Liver (tissue), 9 donors: ENCODE results near the gene SLC38A3. TPM values are rescaled to one million over a fixed set of nuclear protein-coding genes. Genes with fewer than 3 reads are reported as not detected.
A peak's percentile ranks its signal among the peaks of the same experiment; 100 is the strongest.

Experiments
- DNase-seq: peaks from one replicate; pipeline ENCODE4 v3.0.0-alpha.2; 2017; ENCODE audit warnings: low spot score
- H3K27ac ChIP-seq, 2 donors: one replicate each; pipeline ENCODE4 v1.7.0; 2013; ENCODE audit warnings: inconsistent platforms in 2 of 2, low read length in 2 of 2, control low read depth in 1 of 2, low read depth in 1 of 2, mild to moderate bottlenecking in 1 of 2
- H3K27me3 ChIP-seq, 4 donors: one replicate each; pipeline versions ENCODE4 v1.6.1 to v1.7.0; 2013; ENCODE audit warnings: low read length in 3 of 4, inconsistent platforms in 1 of 4, mild to moderate bottlenecking in 1 of 4, moderate library complexity in 1 of 4; ENCODE audit not compliant: control insufficient read depth in 4 of 4, insufficient read depth in 4 of 4
- H3K36me3 ChIP-seq, 4 donors: one replicate each; pipeline versions ENCODE4 v1.6.1 to v1.7.0; 2013; ENCODE audit warnings: low read length in 3 of 4, mild to moderate bottlenecking in 3 of 4, low read depth in 1 of 4, moderate library complexity in 1 of 4; ENCODE audit not compliant: control insufficient read depth in 4 of 4, insufficient read depth in 3 of 4
- H3K4me1 ChIP-seq, 4 donors: one replicate each; pipeline versions ENCODE4 v1.6.1 to v1.7.0; 2013; ENCODE audit warnings: low read length in 3 of 4, mild to moderate bottlenecking in 3 of 4, moderate library complexity in 1 of 4; ENCODE audit not compliant: control insufficient read depth in 4 of 4, insufficient read depth in 4 of 4
- H3K4me3 ChIP-seq, 3 donors: one replicate each; pipeline versions ENCODE4 v1.6.1 to v1.7.0; 2013; ENCODE audit warnings: low read length in 3 of 3, control low read depth in 1 of 3, low read depth in 1 of 3, mild to moderate bottlenecking in 1 of 3
- H3K9ac ChIP-seq, 2 donors: one replicate each; pipeline ENCODE4 v1.7.0; 2013; ENCODE audit warnings: low read length in 2 of 2, mild to moderate bottlenecking in 2 of 2, moderate library complexity in 2 of 2, control low read depth in 1 of 2, low read depth in 1 of 2
- H3K9me3 ChIP-seq, 4 donors: one replicate each; pipeline versions ENCODE4 v1.6.1 to v1.7.0; 2013; ENCODE audit warnings: low read length in 3 of 4; ENCODE audit not compliant: control insufficient read depth in 4 of 4
- EGR1 ChIP-seq, 2 donors: IDR thresholded peaks; 2 replicates each; pipeline ENCODE4 v1.6.1; 2016 to 2018; ENCODE audit warnings: antibody characterized with exemption in 2 of 2, low read depth in 2 of 2
- FOXA1 ChIP-seq: IDR thresholded peaks from 2 replicates; pipeline ENCODE4 v1.6.1; 2016; ENCODE audit warnings: antibody characterized with exemption
- FOXA2 ChIP-seq: IDR thresholded peaks from 2 replicates; pipeline ENCODE4 v1.6.1; 2016; ENCODE audit warnings: antibody characterized with exemption
- HNF4A ChIP-seq, 2 donors: conservative IDR thresholded peaks; 2 replicates each; pipeline ENCODE4 v1.6.1; 2016; ENCODE audit warnings: antibody characterized with exemption in 2 of 2, mild to moderate bottlenecking in 2 of 2
- HNF4G ChIP-seq: IDR thresholded peaks from 2 replicates; pipeline ENCODE4 v1.6.1; 2016; ENCODE audit warnings: antibody characterized with exemption
- JUND ChIP-seq, 2 donors: IDR thresholded peaks; 2 replicates each; pipeline ENCODE4 v1.6.1; 2016; ENCODE audit warnings: antibody characterized with exemption in 2 of 2
- NR2F2 ChIP-seq: IDR thresholded peaks from 2 replicates; pipeline ENCODE4 v1.6.1; 2016; ENCODE audit warnings: antibody characterized with exemption
- RAD21 ChIP-seq, 2 donors: IDR thresholded peaks; 2 replicates each; pipeline ENCODE4 v1.6.1; 2016; ENCODE audit warnings: antibody characterized with exemption in 2 of 2, mild to moderate bottlenecking in 2 of 2
- RXRA ChIP-seq, 2 donors: IDR thresholded peaks; 2 replicates each; pipeline ENCODE4 v1.6.1; 2017 to 2018; ENCODE audit warnings: antibody characterized with exemption in 2 of 2, mild to moderate bottlenecking in 1 of 2
- SP1 ChIP-seq: IDR thresholded peaks from 2 replicates; pipeline ENCODE4 v1.6.1; 2018; ENCODE audit warnings: antibody characterized with exemption, mild to moderate bottlenecking
- TAF1 ChIP-seq: conservative IDR thresholded peaks from 2 replicates; pipeline ENCODE4 v1.6.1; 2016; ENCODE audit warnings: antibody characterized with exemption, mild to moderate bottlenecking
- YY1 ChIP-seq: IDR thresholded peaks from 2 replicates; pipeline ENCODE4 v1.6.1; 2016; ENCODE audit warnings: antibody characterized with exemption, mild to moderate bottlenecking
- WGBS: extraction: QIAGEN DNeasy Blood & Tissue Kit; methylation state at CpG from one replicate; pipeline ENCODE4 v1.1.7; 2013; 5-methylcytosine and 5-hydroxymethylcytosine counted together
- polyA plus RNA-seq, 2 donors: library from polyadenylated mRNA; stranded (reverse) in 1 of 2; unstranded in 1 of 2; fragments of 200-250 nt in 1 of 2; fragments of >200 nt in 1 of 2; fragmentation: Nextera tagmentation in 1 of 2; extraction: Ambion mirVana in 1 of 2; gene quantifications; one replicate each; pipeline versions ENCODE4 v1.2.1 to v1.2.3, GENCODE V29; 2013 to 2015
- total RNA-seq, 2 donors: library from RNA; depleted of rRNA; stranded (reverse); fragments of >200 nt; gene quantifications; one replicate each; pipeline ENCODE4 v1.2.3, GENCODE V29; 2014
- TF ChIP-seq, protein P1 (sequence below): IDR thresholded peaks from 2 replicates; pipeline ENCODE4 v1.6.1; 2016; ENCODE audit warnings: antibody characterized with exemption
- TF ChIP-seq, protein P2 (sequence below): IDR thresholded peaks from 2 replicates; pipeline ENCODE4 v1.6.1; 2016; ENCODE audit warnings: antibody characterized with exemption
- TF ChIP-seq, protein P3 (sequence below): IDR thresholded peaks from 2 replicates; pipeline ENCODE4 v1.6.1; 2016; ENCODE audit warnings: antibody characterized with exemption, mild to moderate bottlenecking
- TF ChIP-seq, protein P4 (sequence below): IDR thresholded peaks from 2 replicates; pipeline ENCODE4 v1.6.1; 2016; ENCODE audit warnings: antibody characterized with exemption
- TF ChIP-seq, protein P5 (sequence below): fragments of 150-350 bp; IDR thresholded peaks from 2 replicates; pipeline ENCODE4 v1.5.1; 2017; ENCODE audit warnings: improper control_type of control experiment, low read depth, low read length; ENCODE audit not compliant: missing input control
- donor health status: healthy.
- donor health status: healthy.
- donor health status: healthy.
- donor health status: healthy.
- donor health status: healthy.

Gene SLC38A3
- total and polyA plus RNA-seq, 4 donors = 98.1 to 180 (median 140) TPM

DNA sequence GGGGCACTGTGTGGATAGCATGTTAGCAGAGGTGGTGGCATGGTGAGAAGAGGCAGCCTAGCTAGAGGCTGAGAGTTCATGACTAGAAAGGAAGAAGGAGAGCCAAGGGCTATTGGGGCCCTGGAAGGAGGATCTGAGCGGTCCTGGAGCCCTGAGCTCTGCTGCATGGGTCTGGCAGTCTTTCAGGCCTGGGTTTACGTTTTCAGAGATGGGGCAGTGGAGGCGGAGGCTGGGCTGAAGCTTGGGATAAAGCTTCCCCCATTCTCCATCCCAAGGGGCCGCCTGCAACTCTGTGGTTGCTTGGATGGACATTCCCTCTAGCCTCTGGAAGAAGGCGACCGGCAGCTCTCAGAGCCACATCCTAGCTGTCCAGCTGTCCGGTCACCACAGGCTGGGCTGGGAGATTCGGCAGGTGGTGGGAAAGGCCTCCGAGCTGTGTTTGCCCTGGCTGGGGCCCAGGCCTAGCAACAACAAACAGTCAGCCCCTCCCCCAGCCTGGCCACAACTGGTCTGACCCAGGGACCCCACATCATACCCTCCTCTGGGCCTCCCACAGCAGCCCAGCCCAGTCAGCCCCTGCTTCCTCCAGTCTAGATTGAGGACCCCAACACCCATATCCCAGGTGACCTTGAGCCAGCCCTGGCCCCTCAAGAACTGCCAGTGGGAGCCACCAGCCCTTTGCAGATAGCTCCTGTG lies 1.8 kb upstream of the SLC38A3 start (continued):
- TF ChIP-seq, protein P1, sequence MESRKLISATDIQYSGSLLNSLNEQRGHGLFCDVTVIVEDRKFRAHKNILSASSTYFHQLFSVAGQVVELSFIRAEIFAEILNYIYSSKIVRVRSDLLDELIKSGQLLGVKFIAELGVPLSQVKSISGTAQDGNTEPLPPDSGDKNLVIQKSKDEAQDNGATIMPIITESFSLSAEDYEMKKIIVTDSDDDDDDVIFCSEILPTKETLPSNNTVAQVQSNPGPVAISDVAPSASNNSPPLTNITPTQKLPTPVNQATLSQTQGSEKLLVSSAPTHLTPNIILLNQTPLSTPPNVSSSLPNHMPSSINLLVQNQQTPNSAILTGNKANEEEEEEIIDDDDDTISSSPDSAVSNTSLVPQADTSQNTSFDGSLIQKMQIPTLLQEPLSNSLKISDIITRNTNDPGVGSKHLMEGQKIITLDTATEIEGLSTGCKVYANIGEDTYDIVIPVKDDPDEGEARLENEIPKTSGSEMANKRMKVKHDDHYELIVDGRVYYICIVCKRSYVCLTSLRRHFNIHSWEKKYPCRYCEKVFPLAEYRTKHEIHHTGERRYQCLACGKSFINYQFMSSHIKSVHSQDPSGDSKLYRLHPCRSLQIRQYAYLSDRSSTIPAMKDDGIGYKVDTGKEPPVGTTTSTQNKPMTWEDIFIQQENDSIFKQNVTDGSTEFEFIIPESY = no peak
- TF ChIP-seq YY1 (peak; percentile 14), FOXA2 (no peak)

DNA sequence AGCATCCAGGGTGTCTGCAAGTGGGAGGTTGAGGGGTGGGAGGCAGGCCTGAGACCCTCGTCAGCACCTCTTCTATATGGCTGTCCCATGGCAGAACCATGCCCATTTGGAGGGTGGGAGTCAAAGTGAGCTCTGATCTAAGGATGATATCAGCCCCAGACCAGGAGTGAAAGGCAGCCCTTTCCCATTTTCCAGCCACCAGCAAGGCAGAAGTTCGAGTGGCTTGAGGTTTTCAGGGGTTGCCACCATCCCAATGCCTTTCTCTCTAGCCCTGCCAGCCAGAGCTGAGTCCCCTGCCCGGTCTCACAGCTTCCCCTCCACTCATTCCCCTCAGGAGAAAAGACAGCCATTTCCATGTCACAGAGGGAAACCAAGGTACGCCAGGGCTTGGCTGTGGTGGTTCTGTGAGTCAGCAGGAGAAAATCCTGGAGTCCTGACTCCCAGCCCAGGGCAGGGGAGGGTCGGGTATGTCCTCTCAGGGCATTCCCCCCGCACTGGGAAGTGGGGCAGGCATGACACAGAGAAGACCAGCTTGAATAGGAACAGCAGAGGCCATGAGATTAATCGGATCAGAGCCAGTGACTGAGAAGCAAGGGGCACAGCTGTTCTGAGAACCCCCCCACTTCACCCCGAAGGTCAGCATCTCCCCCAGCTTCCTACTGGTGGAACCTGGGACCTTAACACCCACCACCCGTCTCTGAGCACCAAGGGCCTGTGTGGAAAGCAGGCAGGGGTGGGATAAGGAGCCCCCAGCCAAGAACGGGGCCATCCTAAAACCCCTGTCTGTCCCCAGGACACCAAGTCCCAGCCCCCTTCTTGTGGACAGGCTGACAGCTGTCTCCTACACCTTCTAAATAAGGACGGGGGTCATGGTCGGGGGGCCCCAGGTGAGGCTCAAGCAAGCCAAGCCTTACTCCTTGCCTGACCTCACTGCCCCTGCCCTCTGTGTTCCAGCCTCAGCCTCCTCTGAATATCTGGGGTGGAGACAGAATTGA lies 965 bp upstream of the SLC38A3 start:
- no peaks in the 10 kb centered on the region for H3K36me3 ChIP-seq
- H3K27ac ChIP-seq = peak overlapping the region; percentile 95 to 96
- WGBS = 67% methylated on average over 12 of the region's 12 CpGs
- H3K4me1 ChIP-seq = peaks cover 37 to 75% (median 62%) of the 10 kb centered on the region in 4 donors
- no peaks in the 10 kb centered on the region for H3K9me3 ChIP-seq
- H3K4me3 ChIP-seq = peak overlapping the region in 1 of 3 donors; percentile 77
- no peak overlapping the region for H3K9ac ChIP-seq
- H3K27me3 ChIP-seq = no peaks in the 10 kb centered on the region
- no peak for TF ChIP-seq YY1
- no peak for TF ChIP-seq JUND (IDR thresholded peaks at IDR 0.05)
- TF ChIP-seq EGR1 (IDR thresholded peaks at IDR 0.05; ENCODE audit: low read depth in 2 of 2) = no peak
- TF ChIP-seq, protein P2, sequence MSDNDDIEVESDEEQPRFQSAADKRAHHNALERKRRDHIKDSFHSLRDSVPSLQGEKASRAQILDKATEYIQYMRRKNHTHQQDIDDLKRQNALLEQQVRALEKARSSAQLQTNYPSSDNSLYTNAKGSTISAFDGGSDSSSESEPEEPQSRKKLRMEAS = no peak
- TF ChIP-seq NR2F2 = no peak
- TF ChIP-seq FOXA1 = no peak
- TF ChIP-seq, protein P1 = no peak
- no peak for TF ChIP-seq RXRA (IDR thresholded peaks at IDR 0.05)
- TF ChIP-seq, protein P3, sequence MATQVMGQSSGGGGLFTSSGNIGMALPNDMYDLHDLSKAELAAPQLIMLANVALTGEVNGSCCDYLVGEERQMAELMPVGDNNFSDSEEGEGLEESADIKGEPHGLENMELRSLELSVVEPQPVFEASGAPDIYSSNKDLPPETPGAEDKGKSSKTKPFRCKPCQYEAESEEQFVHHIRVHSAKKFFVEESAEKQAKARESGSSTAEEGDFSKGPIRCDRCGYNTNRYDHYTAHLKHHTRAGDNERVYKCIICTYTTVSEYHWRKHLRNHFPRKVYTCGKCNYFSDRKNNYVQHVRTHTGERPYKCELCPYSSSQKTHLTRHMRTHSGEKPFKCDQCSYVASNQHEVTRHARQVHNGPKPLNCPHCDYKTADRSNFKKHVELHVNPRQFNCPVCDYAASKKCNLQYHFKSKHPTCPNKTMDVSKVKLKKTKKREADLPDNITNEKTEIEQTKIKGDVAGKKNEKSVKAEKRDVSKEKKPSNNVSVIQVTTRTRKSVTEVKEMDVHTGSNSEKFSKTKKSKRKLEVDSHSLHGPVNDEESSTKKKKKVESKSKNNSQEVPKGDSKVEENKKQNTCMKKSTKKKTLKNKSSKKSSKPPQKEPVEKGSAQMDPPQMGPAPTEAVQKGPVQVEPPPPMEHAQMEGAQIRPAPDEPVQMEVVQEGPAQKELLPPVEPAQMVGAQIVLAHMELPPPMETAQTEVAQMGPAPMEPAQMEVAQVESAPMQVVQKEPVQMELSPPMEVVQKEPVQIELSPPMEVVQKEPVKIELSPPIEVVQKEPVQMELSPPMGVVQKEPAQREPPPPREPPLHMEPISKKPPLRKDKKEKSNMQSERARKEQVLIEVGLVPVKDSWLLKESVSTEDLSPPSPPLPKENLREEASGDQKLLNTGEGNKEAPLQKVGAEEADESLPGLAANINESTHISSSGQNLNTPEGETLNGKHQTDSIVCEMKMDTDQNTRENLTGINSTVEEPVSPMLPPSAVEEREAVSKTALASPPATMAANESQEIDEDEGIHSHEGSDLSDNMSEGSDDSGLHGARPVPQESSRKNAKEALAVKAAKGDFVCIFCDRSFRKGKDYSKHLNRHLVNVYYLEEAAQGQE = no peak
- no peak for TF ChIP-seq RAD21 (IDR thresholded peaks at IDR 0.05)
- TF ChIP-seq SP1 = no peak
- no peak for TF ChIP-seq HNF4A (conservative IDR thresholded peaks at IDR 0.05)
- TF ChIP-seq FOXA2 = no peak
- TF ChIP-seq HNF4G = no peak
- TF ChIP-seq, protein P4, sequence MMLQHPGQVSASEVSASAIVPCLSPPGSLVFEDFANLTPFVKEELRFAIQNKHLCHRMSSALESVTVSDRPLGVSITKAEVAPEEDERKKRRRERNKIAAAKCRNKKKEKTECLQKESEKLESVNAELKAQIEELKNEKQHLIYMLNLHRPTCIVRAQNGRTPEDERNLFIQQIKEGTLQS = no peak
- no peak for TF ChIP-seq TAF1
- TF ChIP-seq, protein P5, sequence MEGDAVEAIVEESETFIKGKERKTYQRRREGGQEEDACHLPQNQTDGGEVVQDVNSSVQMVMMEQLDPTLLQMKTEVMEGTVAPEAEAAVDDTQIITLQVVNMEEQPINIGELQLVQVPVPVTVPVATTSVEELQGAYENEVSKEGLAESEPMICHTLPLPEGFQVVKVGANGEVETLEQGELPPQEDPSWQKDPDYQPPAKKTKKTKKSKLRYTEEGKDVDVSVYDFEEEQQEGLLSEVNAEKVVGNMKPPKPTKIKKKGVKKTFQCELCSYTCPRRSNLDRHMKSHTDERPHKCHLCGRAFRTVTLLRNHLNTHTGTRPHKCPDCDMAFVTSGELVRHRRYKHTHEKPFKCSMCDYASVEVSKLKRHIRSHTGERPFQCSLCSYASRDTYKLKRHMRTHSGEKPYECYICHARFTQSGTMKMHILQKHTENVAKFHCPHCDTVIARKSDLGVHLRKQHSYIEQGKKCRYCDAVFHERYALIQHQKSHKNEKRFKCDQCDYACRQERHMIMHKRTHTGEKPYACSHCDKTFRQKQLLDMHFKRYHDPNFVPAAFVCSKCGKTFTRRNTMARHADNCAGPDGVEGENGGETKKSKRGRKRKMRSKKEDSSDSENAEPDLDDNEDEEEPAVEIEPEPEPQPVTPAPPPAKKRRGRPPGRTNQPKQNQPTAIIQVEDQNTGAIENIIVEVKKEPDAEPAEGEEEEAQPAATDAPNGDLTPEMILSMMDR = no peak
- DNase-seq = no peak
